PC-3 (cell line): ENCODE data around the gene NSUN3. TPM values are rescaled to one million over a fixed set of nuclear protein-coding genes. Genes with fewer than 3 reads are reported as not detected.

Experiments used
- ATAC-seq: fragments of 200-7000 bp; cut with Tn5 transposase; 2 replicates; pipeline ENCODE4 v1.9.1; 2020; ENCODE audit warnings: mild to moderate bottlenecking, moderate library complexity
- BruUV-seq: library from RNA; stranded (reverse); fragments of 400-500 nt; replicated peaks from 2 replicates; lab custom pipeline; 2021; lab: Mats Ljungman, UMichigan
- CTCF ChIA-PET: fragments of 300-600 bp; sonication (Branson Sonifier 250); formaldehyde crosslinking; loops from one replicate; lab custom pipeline; 2022; ENCODE audit warnings: antibody characterized with exemption; lab: Charles Lee
- POLR2A ChIA-PET: fragments of 300-600 bp; sonication (Branson Sonifier 250); formaldehyde crosslinking; loops from one replicate; lab custom pipeline; 2022; ENCODE audit warnings: antibody characterized with exemption; ENCODE audit not compliant: unreplicated experiment; lab: Charles Lee
- DNase-seq: peaks from one replicate; pipeline ENCODE4 v3.0.0-alpha.2; 2015
- H2AFZ ChIP-seq: fragments of 300-600 bp; sonication (generic); 2 replicates; pipeline ENCODE4 v1.6.0; 2016; ENCODE audit warnings: antibody characterized with exemption, low read length
- H3F3A ChIP-seq: fragments of 300-600 bp; sonication (generic); one replicate; pipeline ENCODE4 v1.6.0; 2017; ENCODE audit warnings: antibody characterized with exemption, low read length, control low read depth, mild to moderate bottlenecking; ENCODE audit not compliant: unreplicated experiment
- H3K27ac ChIP-seq: fragments of 300-600 bp; sonication (generic); 2 replicates; pipeline ENCODE4 v1.5.1; 2016; ENCODE audit warnings: mild to moderate bottlenecking, low read length
- H3K27me3 ChIP-seq: fragments of 300-600 bp; sonication (generic); 2 replicates; pipeline ENCODE4 v1.6.1; 2016; ENCODE audit warnings: low read length, mixed read lengths
- H3K36me3 ChIP-seq: fragments of 300-600 bp; sonication (generic); 2 replicates; pipeline ENCODE4 v1.6.1; 2016; ENCODE audit warnings: low read depth, mixed run types, low read length, mixed read lengths
- H3K4me1 ChIP-seq: fragments of 300-600 bp; sonication (generic); 2 replicates; pipeline ENCODE4 v1.5.1; 2016; ENCODE audit warnings: low read length; ENCODE audit not compliant: insufficient read depth
- H3K4me2 ChIP-seq: fragments of 300-600 bp; sonication (generic); 2 replicates; pipeline ENCODE4 v1.6.0; 2016; ENCODE audit warnings: low read length
- H3K4me3 ChIP-seq: fragments of 300-600 bp; sonication (generic); 2 replicates; pipeline ENCODE4 v1.5.1; 2016; ENCODE audit warnings: mild to moderate bottlenecking, low read length, mixed read lengths
- H3K79me2 ChIP-seq: fragments of 300-600 bp; sonication (generic); 2 replicates; pipeline ENCODE4 v1.6.1; 2017; ENCODE audit warnings: low read length, mixed read lengths
- H3K9ac ChIP-seq: fragments of 300-600 bp; sonication (generic); 2 replicates; pipeline ENCODE4 v1.6.0; 2016; ENCODE audit warnings: mild to moderate bottlenecking, low read length
- H3K9me2 ChIP-seq: fragments of 300-600 bp; sonication (generic); replicated peaks from 2 replicates; pipeline ENCODE4 v1.6.1; 2016; ENCODE audit warnings: mixed run types, low read length, mixed read lengths
- H3K9me3 ChIP-seq: fragments of 300-600 bp; sonication (generic); 2 replicates; pipeline ENCODE4 v1.6.1; 2016; ENCODE audit warnings: low read length, mixed read lengths
- H4K20me1 ChIP-seq: fragments of 300-600 bp; sonication (generic); 2 replicates; pipeline ENCODE4 v1.6.1; 2016; ENCODE audit warnings: low read length, mixed read lengths
- CTCF ChIP-seq: fragments of 300-600 bp; sonication (generic); conservative IDR thresholded peaks from 2 replicates; pipeline ENCODE4 v1.5.1; 2017; ENCODE audit warnings: antibody characterized with exemption, low read depth, mild to moderate bottlenecking, low read length
- EZH2 ChIP-seq: fragments of 300-600 bp; sonication (generic); IDR thresholded peaks from one replicate; pipeline ENCODE4 v1.6.1; 2017; ENCODE audit warnings: antibody characterized with exemption, mild to moderate bottlenecking, low read length; ENCODE audit not compliant: unreplicated experiment
- EZH2phosphoT487 ChIP-seq: fragments of 300-600 bp; sonication (generic); IDR thresholded peaks from 2 replicates; pipeline ENCODE4 v1.6.1; 2018; ENCODE audit warnings: mild to moderate bottlenecking, antibody characterized with exemption, low read length, borderline replicate concordance
- intact Hi-C: fragments of 100-400 bp; cut with micrococcal nuclease; formaldehyde crosslinking; loops from 2 replicates; pipeline ENCODE4 v1.9.0; 2023
- total RNA-seq: library from RNA; depleted of rRNA; stranded (reverse); fragments of >200 nt; gene quantifications from 2 replicates; pipeline ENCODE4 v1.2.3, GENCODE V29; 2014

Gene NSUN3
- total RNA-seq, 1 experiment from 2014 or later = 4.4 TPM

GRCh38 chr3:94089126-94089525 is 26.3 kb downstream of the NSUN3 start:
- Histone ChIP-seq H3K9ac (no peak overlapping the region), H3K4me3 (no peak overlapping the region), H3K9me3 (no peaks in the 10 kb centered on the region), H3K4me1 (no peaks in the 10 kb centered on the region), H3K27ac (no peak overlapping the region), H3K36me3 (0 out of 2 replicates have a peak, but pooled peaks cover 13% of the 10 kb centered on the region), H3K9me2 (no peaks in the 10 kb centered on the region), H3K27me3 (no peaks in the 10 kb centered on the region), H3K79me2 (no peaks in the 10 kb centered on the region), H2AFZ (no peak overlapping the region), H4K20me1 (no peaks in the 10 kb centered on the region), H3F3A (no peaks in the 10 kb centered on the region), H3K4me2 (no peak overlapping the region)
- no TSS peak for BruUV-seq
- no peak for TF ChIP-seq CTCF
- TF ChIP-seq EZH2phosphoT487 = no peak
- TF ChIP-seq EZH2 = no peak
- DNase-seq (no peak), ATAC-seq (no peak)
- intact Hi-C loops = no loop called here
- ChIA-PET CTCF (no interaction called here), POLR2A (no interaction called here)

- Histone ChIP-seq H3K9me3 (no peaks in the 10 kb centered on the region), H3K4me2 (no peak overlapping the region), H3F3A (no peaks in the 10 kb centered on the region), H3K27me3 (no peaks in the 10 kb centered on the region), H3K79me2 (no peaks in the 10 kb centered on the region), H2AFZ (no peak overlapping the region), H3K36me3 (peaks cover 10% of the 10 kb centered on the region; the same call in 1 of the 2 replicates), H3K9ac (no peak overlapping the region), H3K9me2 (no peaks in the 10 kb centered on the region), H4K20me1 (no peaks in the 10 kb centered on the region), H3K27ac (no peak overlapping the region), H3K4me1 (no peaks in the 10 kb centered on the region), H3K4me3 (no peak overlapping the region)
- no peak for DNase-seq
- no peak for ATAC-seq
- TF ChIP-seq CTCF (no peak), EZH2 (no peak), EZH2phosphoT487 (no peak)
- BruUV-seq = no TSS peak
- POLR2A ChIA-PET = no interaction called here
- CTCF ChIA-PET = no interaction called here
- intact Hi-C loops = no loop called here
Measured at GRCh38 chr3:94092086-94092485, 29.2 kb downstream of the NSUN3 start.

GRCh38 chr3:94093151-94093550 is 30.3 kb downstream of the NSUN3 start:
- ATAC-seq (no peak), DNase-seq (no peak)
- no peak overlapping the region for H3K4me3 ChIP-seq
- ChIA-PET CTCF (no interaction called here), POLR2A (no interaction called here)
- H3K9ac ChIP-seq = no peak overlapping the region
- H3K9me2 ChIP-seq = no peaks in the 10 kb centered on the region
- no TSS peak for BruUV-seq
- no peaks in the 10 kb centered on the region for H3K27me3 ChIP-seq
- H3K27ac ChIP-seq = no peak overlapping the region
- no peaks in the 10 kb centered on the region for H3K4me1 ChIP-seq
- no peak overlapping the region for H2AFZ ChIP-seq
- no peak for TF ChIP-seq EZH2
- TF ChIP-seq CTCF = no peak
- no peak for TF ChIP-seq EZH2phosphoT487
- no peaks in the 10 kb centered on the region for H3K79me2 ChIP-seq
- no peak overlapping the region for H3K4me2 ChIP-seq
- no peaks in the 10 kb centered on the region for H3K9me3 ChIP-seq
- no peaks in the 10 kb centered on the region for H3F3A ChIP-seq
- no peaks in the 10 kb centered on the region for H4K20me1 ChIP-seq
- H3K36me3 ChIP-seq = peaks cover 10% of the 10 kb centered on the region; the same call in 1 of the 2 replicates
- intact Hi-C loops = no loop called here
